ENCODE measurements around the gene ORM2.

DNA sequence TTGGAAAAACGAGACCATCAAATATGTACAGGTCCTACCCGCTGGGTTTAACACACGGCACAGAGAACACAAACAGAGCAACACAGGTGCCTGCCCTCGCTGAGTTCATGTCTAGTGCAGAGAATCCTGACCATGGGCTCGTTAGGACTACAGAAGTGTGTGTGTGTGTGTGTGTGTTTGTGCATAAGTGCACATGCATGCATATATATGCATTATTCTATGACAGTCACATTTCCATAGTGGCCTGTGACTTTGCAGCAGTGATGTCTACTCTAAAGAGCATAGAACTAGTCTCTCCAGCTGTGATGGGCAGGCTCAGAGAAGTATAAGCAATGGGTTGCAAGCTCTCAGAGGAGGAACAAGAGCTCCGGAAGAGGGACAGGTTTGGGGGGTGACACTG, 27.7 kb downstream of the ORM2 start:
- TF ChIP-seq, protein P1, sequence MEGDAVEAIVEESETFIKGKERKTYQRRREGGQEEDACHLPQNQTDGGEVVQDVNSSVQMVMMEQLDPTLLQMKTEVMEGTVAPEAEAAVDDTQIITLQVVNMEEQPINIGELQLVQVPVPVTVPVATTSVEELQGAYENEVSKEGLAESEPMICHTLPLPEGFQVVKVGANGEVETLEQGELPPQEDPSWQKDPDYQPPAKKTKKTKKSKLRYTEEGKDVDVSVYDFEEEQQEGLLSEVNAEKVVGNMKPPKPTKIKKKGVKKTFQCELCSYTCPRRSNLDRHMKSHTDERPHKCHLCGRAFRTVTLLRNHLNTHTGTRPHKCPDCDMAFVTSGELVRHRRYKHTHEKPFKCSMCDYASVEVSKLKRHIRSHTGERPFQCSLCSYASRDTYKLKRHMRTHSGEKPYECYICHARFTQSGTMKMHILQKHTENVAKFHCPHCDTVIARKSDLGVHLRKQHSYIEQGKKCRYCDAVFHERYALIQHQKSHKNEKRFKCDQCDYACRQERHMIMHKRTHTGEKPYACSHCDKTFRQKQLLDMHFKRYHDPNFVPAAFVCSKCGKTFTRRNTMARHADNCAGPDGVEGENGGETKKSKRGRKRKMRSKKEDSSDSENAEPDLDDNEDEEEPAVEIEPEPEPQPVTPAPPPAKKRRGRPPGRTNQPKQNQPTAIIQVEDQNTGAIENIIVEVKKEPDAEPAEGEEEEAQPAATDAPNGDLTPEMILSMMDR (IDR thresholded peaks at IDR 0.05 in 2 of 3, conservative IDR thresholded peaks at IDR 0.05 in 1 of 3; ENCODE audit: borderline replicate concordance in 1 of 3, insufficient read depth in 1 of 3, low read depth in 2 of 3, low read length in 2 of 3), result no peak
- TF ChIP-seq TCF7L2 (IDR thresholded peaks at IDR 0.05; ENCODE audit: borderline replicate concordance, extremely low read depth, insufficient read depth, insufficient read length), result no peak
- TF ChIP-seq, protein P2, sequence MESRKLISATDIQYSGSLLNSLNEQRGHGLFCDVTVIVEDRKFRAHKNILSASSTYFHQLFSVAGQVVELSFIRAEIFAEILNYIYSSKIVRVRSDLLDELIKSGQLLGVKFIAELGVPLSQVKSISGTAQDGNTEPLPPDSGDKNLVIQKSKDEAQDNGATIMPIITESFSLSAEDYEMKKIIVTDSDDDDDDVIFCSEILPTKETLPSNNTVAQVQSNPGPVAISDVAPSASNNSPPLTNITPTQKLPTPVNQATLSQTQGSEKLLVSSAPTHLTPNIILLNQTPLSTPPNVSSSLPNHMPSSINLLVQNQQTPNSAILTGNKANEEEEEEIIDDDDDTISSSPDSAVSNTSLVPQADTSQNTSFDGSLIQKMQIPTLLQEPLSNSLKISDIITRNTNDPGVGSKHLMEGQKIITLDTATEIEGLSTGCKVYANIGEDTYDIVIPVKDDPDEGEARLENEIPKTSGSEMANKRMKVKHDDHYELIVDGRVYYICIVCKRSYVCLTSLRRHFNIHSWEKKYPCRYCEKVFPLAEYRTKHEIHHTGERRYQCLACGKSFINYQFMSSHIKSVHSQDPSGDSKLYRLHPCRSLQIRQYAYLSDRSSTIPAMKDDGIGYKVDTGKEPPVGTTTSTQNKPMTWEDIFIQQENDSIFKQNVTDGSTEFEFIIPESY (IDR thresholded peaks at IDR 0.05; ENCODE audit: extremely low read depth, insufficient replicate concordance, low read length), result no peak
- TF ChIP-seq RAD21 (IDR thresholded peaks at IDR 0.05; ENCODE audit: low read depth), result no peak
- TF ChIP-seq, protein P3, sequence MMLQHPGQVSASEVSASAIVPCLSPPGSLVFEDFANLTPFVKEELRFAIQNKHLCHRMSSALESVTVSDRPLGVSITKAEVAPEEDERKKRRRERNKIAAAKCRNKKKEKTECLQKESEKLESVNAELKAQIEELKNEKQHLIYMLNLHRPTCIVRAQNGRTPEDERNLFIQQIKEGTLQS (IDR thresholded peaks at IDR 0.05), result no peak
- TF ChIP-seq EZH2phosphoT487 (IDR thresholded peaks at IDR 0.05; ENCODE audit: borderline replicate concordance), result no peak
- TF ChIP-seq POLR2AphosphoS5 (IDR thresholded peaks at IDR 0.05; ENCODE audit: low read depth, low read length), result no peak
- no peak for TF ChIP-seq EGR1 (IDR thresholded peaks at IDR 0.05; ENCODE audit: low read depth)
